DOHH2 (cell line): Measurements from ENCODE around the gene NPDC1.

ENCODE experiments used
- H3F3A ChIP-seq: fragments of 200-600 bp; sonication (generic), shearing (Covaris generic); 2 replicates; pipeline ENCODE4 v1.6.0; 2016; ENCODE audit warnings: antibody characterized with exemption, mild to moderate bottlenecking; ENCODE audit not compliant: control insufficient read depth, insufficient read depth
- H3K27ac ChIP-seq: fragments of 200-600 bp; sonication (generic); 2 replicates; pipeline ENCODE4 v1.5.1; 2014; ENCODE audit warnings: low read depth, mild to moderate bottlenecking, low read length, moderate library complexity
- H3K27me3 ChIP-seq: fragments of 200-600 bp; sonication (generic); 2 replicates; pipeline ENCODE4 v1.6.1; 2014; ENCODE audit warnings: mild to moderate bottlenecking, low read length, mixed read lengths; ENCODE audit not compliant: control insufficient read depth
- H3K36me3 ChIP-seq: fragments of 200-600 bp; sonication (generic); 2 replicates; pipeline ENCODE4 v1.6.1; 2014; ENCODE audit warnings: mild to moderate bottlenecking, low read length, moderate library complexity, mixed read lengths; ENCODE audit not compliant: control insufficient read depth
- H3K4me1 ChIP-seq: fragments of 200-600 bp; sonication (generic); 2 replicates; pipeline ENCODE4 v1.6.1; 2014; ENCODE audit warnings: mild to moderate bottlenecking, low read length, mixed read lengths; ENCODE audit not compliant: control insufficient read depth
- H3K4me2 ChIP-seq: fragments of 200-600 bp; sonication (generic); 2 replicates; pipeline ENCODE4 v1.6.0; 2014; ENCODE audit warnings: mild to moderate bottlenecking, low read length, moderate library complexity
- H3K4me3 ChIP-seq: fragments of 200-600 bp; sonication (generic); 2 replicates; pipeline ENCODE4 v1.5.1; 2014; ENCODE audit warnings: mild to moderate bottlenecking, low read length, mixed read lengths
- H3K79me2 ChIP-seq: fragments of 200-600 bp; sonication (generic); 2 replicates; pipeline ENCODE4 v1.6.1; 2014; ENCODE audit warnings: mild to moderate bottlenecking, low read length, mixed read lengths; ENCODE audit not compliant: control insufficient read depth
- H3K9me2 ChIP-seq: fragments of 200-600 bp; sonication (generic); replicated peaks from 2 replicates; pipeline ENCODE4 v1.6.1; 2014; ENCODE audit warnings: mild to moderate bottlenecking, low read length, mixed read lengths; ENCODE audit not compliant: control insufficient read depth
- H3K9me3 ChIP-seq: fragments of 200-600 bp; sonication (generic); 2 replicates; pipeline ENCODE4 v1.6.1; 2014; ENCODE audit warnings: antibody characterized with exemption, low read length, mixed read lengths; ENCODE audit not compliant: control insufficient read depth, insufficient read depth
- H4K20me1 ChIP-seq: fragments of 200-600 bp; sonication (generic); 2 replicates; pipeline ENCODE4 v1.6.0; 2014; ENCODE audit warnings: low read depth, mild to moderate bottlenecking, antibody characterized with exemption, low read length, moderate library complexity; ENCODE audit not compliant: control insufficient read depth, insufficient read depth
- EZH2phosphoT487 ChIP-seq: fragments of 200-600 bp; sonication (generic); IDR thresholded peaks from 2 replicates; pipeline ENCODE4 v1.6.1; 2017; ENCODE audit warnings: borderline replicate concordance, mild to moderate bottlenecking, antibody characterized with exemption, low read length, moderate library complexity, mixed read lengths
- TF ChIP-seq, protein P1 (sequence below): fragments of 200-600 bp; sonication (generic); IDR thresholded peaks from one replicate; pipeline ENCODE4 v1.5.1; 2014; ENCODE audit warnings: antibody characterized with exemption, mild to moderate bottlenecking, low read depth, low read length; ENCODE audit not compliant: poor library complexity, severe bottlenecking

The NPDC1 gene

DNA sequence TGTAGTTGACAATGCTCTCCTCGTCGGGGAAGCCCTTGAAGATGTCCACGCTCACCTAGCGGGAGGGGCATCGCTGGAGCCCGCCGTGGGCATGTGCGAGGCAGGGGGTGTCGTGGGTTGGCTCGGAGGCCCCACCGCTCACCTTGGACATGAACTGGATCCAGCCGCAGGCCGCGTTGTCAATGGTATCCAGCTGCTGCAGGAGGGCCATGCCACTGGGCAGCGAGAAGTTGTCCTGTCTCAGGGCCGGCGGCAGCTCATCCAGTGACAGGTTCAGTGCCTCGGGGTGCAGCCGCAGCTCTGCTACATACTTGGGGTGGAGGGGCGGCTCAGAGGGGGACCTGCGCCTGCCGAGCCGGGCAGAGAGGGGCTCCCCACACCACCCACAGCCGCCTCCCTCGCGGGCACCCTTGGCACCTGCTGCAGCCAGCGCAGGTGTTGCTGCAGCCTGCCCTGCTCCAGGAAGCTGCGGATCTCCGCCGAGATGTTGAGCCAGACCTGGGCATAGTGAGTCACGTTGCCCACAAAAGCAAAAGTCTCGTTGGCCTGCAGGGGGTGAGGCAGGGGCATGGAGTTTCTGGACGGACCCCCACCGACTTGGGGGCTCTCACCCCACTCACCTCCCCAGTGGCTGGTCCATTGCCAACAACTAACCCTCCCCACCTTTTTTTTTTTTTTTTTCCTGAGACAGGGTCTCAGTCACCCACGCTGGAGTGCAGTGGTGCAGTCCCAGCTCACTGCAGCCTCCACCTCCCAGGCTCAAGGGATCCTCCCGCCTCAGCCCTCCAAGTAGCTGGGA, 27.0 kb downstream of the NPDC1 start:
- Histone ChIP-seq H3K36me3 (no peaks in the 10 kb centered on the region), H3K4me3 (no peak overlapping the region), H3K79me2 (no peaks in the 10 kb centered on the region), H3K4me2 (no peak overlapping the region), H3F3A (no peaks in the 10 kb centered on the region), H3K9me2 (no peaks in the 10 kb centered on the region), H3K4me1 (no peaks in the 10 kb centered on the region), H3K9me3 (no peaks in the 10 kb centered on the region), H4K20me1 (no peaks in the 10 kb centered on the region), H3K27ac (no peak overlapping the region), H3K27me3 (no peaks in the 10 kb centered on the region)
- TF ChIP-seq, protein P1, sequence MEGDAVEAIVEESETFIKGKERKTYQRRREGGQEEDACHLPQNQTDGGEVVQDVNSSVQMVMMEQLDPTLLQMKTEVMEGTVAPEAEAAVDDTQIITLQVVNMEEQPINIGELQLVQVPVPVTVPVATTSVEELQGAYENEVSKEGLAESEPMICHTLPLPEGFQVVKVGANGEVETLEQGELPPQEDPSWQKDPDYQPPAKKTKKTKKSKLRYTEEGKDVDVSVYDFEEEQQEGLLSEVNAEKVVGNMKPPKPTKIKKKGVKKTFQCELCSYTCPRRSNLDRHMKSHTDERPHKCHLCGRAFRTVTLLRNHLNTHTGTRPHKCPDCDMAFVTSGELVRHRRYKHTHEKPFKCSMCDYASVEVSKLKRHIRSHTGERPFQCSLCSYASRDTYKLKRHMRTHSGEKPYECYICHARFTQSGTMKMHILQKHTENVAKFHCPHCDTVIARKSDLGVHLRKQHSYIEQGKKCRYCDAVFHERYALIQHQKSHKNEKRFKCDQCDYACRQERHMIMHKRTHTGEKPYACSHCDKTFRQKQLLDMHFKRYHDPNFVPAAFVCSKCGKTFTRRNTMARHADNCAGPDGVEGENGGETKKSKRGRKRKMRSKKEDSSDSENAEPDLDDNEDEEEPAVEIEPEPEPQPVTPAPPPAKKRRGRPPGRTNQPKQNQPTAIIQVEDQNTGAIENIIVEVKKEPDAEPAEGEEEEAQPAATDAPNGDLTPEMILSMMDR, result no peak
- TF ChIP-seq EZH2phosphoT487, result no peak

DNA sequence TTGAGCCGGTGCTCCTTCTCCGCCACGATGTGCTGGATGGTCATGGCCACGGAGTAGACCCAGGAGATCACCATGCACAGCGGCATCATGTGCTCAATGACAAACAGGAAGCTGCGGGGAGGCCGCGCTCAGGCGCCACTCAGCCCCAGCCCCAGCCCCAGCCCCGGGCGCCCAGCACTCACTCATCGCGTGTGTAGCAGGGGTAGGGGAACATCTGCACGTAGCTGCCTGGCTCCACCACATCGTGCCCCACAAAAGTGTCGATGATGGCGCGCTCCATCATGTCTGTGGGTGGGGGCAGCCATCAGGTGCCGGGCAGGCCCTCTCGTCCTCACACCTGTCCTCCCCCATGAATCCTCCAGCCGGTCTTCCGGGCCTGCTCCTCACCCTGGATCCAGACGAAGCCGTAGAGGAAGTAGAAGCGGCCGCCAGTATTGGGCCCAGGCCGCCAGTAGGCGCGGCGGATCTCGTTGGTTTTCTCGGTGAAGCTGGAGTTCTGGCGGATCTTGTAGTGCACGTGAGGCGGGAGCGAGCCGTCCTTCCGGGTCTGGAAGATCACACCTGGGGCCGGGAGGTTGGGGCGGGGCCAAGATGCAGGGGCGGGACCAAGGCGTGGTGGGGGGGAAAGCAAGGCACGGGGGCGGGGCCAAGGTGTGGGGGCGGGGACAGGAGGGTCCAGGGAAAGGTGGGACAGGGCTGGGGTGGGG, 28.0 kb downstream of the NPDC1 start:
- Histone ChIP-seq H3K27me3 (no peaks in the 10 kb centered on the region), H3K4me2 (no peak overlapping the region), H3K4me3 (no peak overlapping the region), H3F3A (no peaks in the 10 kb centered on the region), H3K36me3 (no peaks in the 10 kb centered on the region), H3K27ac (no peak overlapping the region), H3K9me2 (no peaks in the 10 kb centered on the region), H3K79me2 (no peaks in the 10 kb centered on the region), H3K9me3 (no peaks in the 10 kb centered on the region), H4K20me1 (no peaks in the 10 kb centered on the region), H3K4me1 (no peaks in the 10 kb centered on the region)
- TF ChIP-seq EZH2phosphoT487, result no peak
- TF ChIP-seq, protein P1, result no peak

GRCh38 chr9:137017071-137017470, 28.9 kb downstream of the NPDC1 start:
- no peaks in the 10 kb centered on the region for H3K9me2 ChIP-seq
- H3K4me3 ChIP-seq, result no peak overlapping the region
- no peaks in the 10 kb centered on the region for H3K79me2 ChIP-seq
- no peak overlapping the region for H3K27ac ChIP-seq
- no peaks in the 10 kb centered on the region for H3K36me3 ChIP-seq
- no peaks in the 10 kb centered on the region for H3K27me3 ChIP-seq
- H4K20me1 ChIP-seq, result no peaks in the 10 kb centered on the region
- H3K4me2 ChIP-seq, result no peak overlapping the region
- H3K9me3 ChIP-seq, result no peaks in the 10 kb centered on the region
- H3K4me1 ChIP-seq, result no peaks in the 10 kb centered on the region
- TF ChIP-seq EZH2phosphoT487, result no peak
- TF ChIP-seq, protein P1, result no peak
- H3F3A ChIP-seq, result no peaks in the 10 kb centered on the region
